ENCODE measurements around the gene TPRG1L. TPM values are rescaled to one million over a fixed set of nuclear protein-coding genes. Genes with fewer than 3 reads are reported as not detected.
"Not testable (repeated sequence)": the region's sequence is repeated elsewhere in the genome, so short reads cannot be mapped to it uniquely, and the experiment has no call there.

TPRG1L gene
- total RNA-seq, 2 donors from 2014 or later, result 8.9 to 10.4 TPM

- H3K4me3 Mint-ChIP-seq, result no peak overlapping the region
- H3K27me3 Mint-ChIP-seq, result peaks cover 8% of the 10 kb centered on the region
- no peaks in the 10 kb centered on the region for H3K36me3 Mint-ChIP-seq (ENCODE audit: low read depth)
- no peaks in the 10 kb centered on the region for H3K4me1 Mint-ChIP-seq
- no peak for ATAC-seq (replicated peaks)
- H3K9me3 Mint-ChIP-seq, result no peaks in the 10 kb centered on the region
- no peak overlapping the region for H3K27ac Mint-ChIP-seq
Measured at GRCh38 chr1:3610527-3611169, 14.2 kb upstream of the TPRG1L start.

GRCh38 chr1:3611170-3612019 lies 13.4 kb upstream of the TPRG1L start, which contains the start of gene MEGF6:
Gene MEGF6, minus strand, starts transcription at chr1:3611508. Its CDS starts 240 bp downstream, at chr1:3611268.
- ATAC-seq (replicated peaks), result peak; percentile 66
- no peaks in the 10 kb centered on the region for H3K36me3 Mint-ChIP-seq (ENCODE audit: low read depth)
- peaks cover 8% of the 10 kb centered on the region for H3K27me3 Mint-ChIP-seq
- H3K27ac Mint-ChIP-seq, result no peak within 1 kb of the TSS
- H3K4me3 Mint-ChIP-seq, result peak within 1 kb of the TSS; percentile 48
- H3K4me1 Mint-ChIP-seq, result no peaks in the 10 kb centered on the region
- H3K9me3 Mint-ChIP-seq, result no peaks in the 10 kb centered on the region

GRCh38 chr1:3612123-3612522 lies 12.7 kb upstream of the TPRG1L start:
- H3K27me3 Mint-ChIP-seq, result peaks cover 8% of the 10 kb centered on the region
- ATAC-seq (replicated peaks), result no peak
- H3K36me3 Mint-ChIP-seq (ENCODE audit: low read depth), result no peaks in the 10 kb centered on the region
- no peaks in the 10 kb centered on the region for H3K4me1 Mint-ChIP-seq
- no peak overlapping the region for H3K27ac Mint-ChIP-seq
- H3K4me3 Mint-ChIP-seq, result peak overlapping the region; percentile 48
- no peaks in the 10 kb centered on the region for H3K9me3 Mint-ChIP-seq

GRCh38 chr1:3614755-3615742 lies 9.8 kb upstream of the TPRG1L start:
- Mint-ChIP-seq H3K9me3 (no peaks in the 10 kb centered on the region), H3K27ac (no peak overlapping the region), H3K27me3 (peaks cover 8% of the 10 kb centered on the region), H3K4me3 (no peak overlapping the region), H3K36me3 (ENCODE audit: low read depth) (no peaks in the 10 kb centered on the region), H3K4me1 (peaks cover 5% of the 10 kb centered on the region)
- no peak for ATAC-seq (replicated peaks)

- Mint-ChIP-seq H3K4me1 (peaks cover 5% of the 10 kb centered on the region), H3K9me3 (no peaks in the 10 kb centered on the region), H3K27me3 (peaks cover 4% of the 10 kb centered on the region), H3K4me3 (no peak overlapping the region), H3K27ac (no peak overlapping the region), H3K36me3 (ENCODE audit: low read depth) (no peaks in the 10 kb centered on the region)
- no peak for ATAC-seq (replicated peaks)
Measured at GRCh38 chr1:3616861-3617260, 8.0 kb upstream of the TPRG1L start.

- Mint-ChIP-seq H3K27ac (no peak overlapping the region), H3K9me3 (no peaks in the 10 kb centered on the region), H3K4me1 (peaks cover 5% of the 10 kb centered on the region), H3K4me3 (no peak overlapping the region), H3K36me3 (ENCODE audit: low read depth) (no peaks in the 10 kb centered on the region), H3K27me3 (peaks cover 4% of the 10 kb centered on the region)
- ATAC-seq (replicated peaks), result no peak
Measured at GRCh38 chr1:3617806-3618345, 6.9 kb upstream of the TPRG1L start.

GRCh38 chr1:3618531-3618880 lies 6.3 kb upstream of the TPRG1L start:
- no peaks in the 10 kb centered on the region for H3K36me3 Mint-ChIP-seq (ENCODE audit: low read depth)
- H3K9me3 Mint-ChIP-seq, result no peaks in the 10 kb centered on the region
- no peak overlapping the region for H3K27ac Mint-ChIP-seq
- peaks cover 4% of the 10 kb centered on the region for H3K27me3 Mint-ChIP-seq
- no peak overlapping the region for H3K4me3 Mint-ChIP-seq
- H3K4me1 Mint-ChIP-seq, result peaks cover 10% of the 10 kb centered on the region
- ATAC-seq (replicated peaks), result peak; percentile 7

GRCh38 chr1:3618881-3619671 lies 5.7 kb upstream of the TPRG1L start:
- Mint-ChIP-seq H3K9me3 (no peaks in the 10 kb centered on the region), H3K27ac (no peak overlapping the region), H3K4me1 (peaks cover 16% of the 10 kb centered on the region), H3K27me3 (peaks cover 4% of the 10 kb centered on the region), H3K36me3 (ENCODE audit: low read depth) (no peaks in the 10 kb centered on the region), H3K4me3 (no peak overlapping the region)
- peak; percentile 81 for ATAC-seq (replicated peaks)

GRCh38 chr1:3620708-3621107 lies 4.1 kb upstream of the TPRG1L start:
- H3K4me3 Mint-ChIP-seq, result no peak overlapping the region
- H3K36me3 Mint-ChIP-seq (ENCODE audit: low read depth), result no peaks in the 10 kb centered on the region
- H3K4me1 Mint-ChIP-seq, result peaks cover 21% of the 10 kb centered on the region
- no peaks in the 10 kb centered on the region for H3K9me3 Mint-ChIP-seq
- H3K27me3 Mint-ChIP-seq, result no peaks in the 10 kb centered on the region
- H3K27ac Mint-ChIP-seq, result peak overlapping the region; percentile 25
- ATAC-seq (replicated peaks), result no peak

- not testable (repeated sequence) for ATAC-seq (replicated peaks); H3K4me3 Mint-ChIP-seq; H3K27ac Mint-ChIP-seq; H3K27me3 Mint-ChIP-seq; H3K36me3 Mint-ChIP-seq (ENCODE audit: low read depth); H3K9me3 Mint-ChIP-seq
- peaks cover 26% of the 10 kb centered on the region for H3K4me1 Mint-ChIP-seq
Measured at GRCh38 chr1:3621151-3621671, 3.6 kb upstream of the TPRG1L start.

GRCh38 chr1:3622102-3622501 lies 2.7 kb upstream of the TPRG1L start:
- peaks cover 26% of the 10 kb centered on the region for H3K4me1 Mint-ChIP-seq
- H3K4me3 Mint-ChIP-seq, H3K9me3 Mint-ChIP-seq: not testable (repeated sequence)

GRCh38 chr1:3623441-3624199 lies 1.2 kb upstream of the TPRG1L start:
- Mint-ChIP-seq H3K4me1 (peaks cover 26% of the 10 kb centered on the region), H3K27ac (peak overlapping the region; percentile 93), H3K27me3 (no peaks in the 10 kb centered on the region), H3K36me3 (ENCODE audit: low read depth) (peaks cover 23% of the 10 kb centered on the region), H3K4me3 (peak overlapping the region; percentile 92), H3K9me3 (no peaks in the 10 kb centered on the region)
- no peak for ATAC-seq (replicated peaks)

More at GRCh38 chr1:3622102-3622501, 2.7 kb upstream of the TPRG1L start:
- not testable (repeated sequence) for ATAC-seq (replicated peaks); H3K27ac Mint-ChIP-seq; H3K27me3 Mint-ChIP-seq; H3K36me3 Mint-ChIP-seq (ENCODE audit: low read depth)

Measured in activated T-helper 17 cell treated with anti-CD3 and anti-CD28 coated beads, Interleukin-2, amount 50 U/mL, for 72 hours (primary cell).